Ishikawa (cell line): ENCODE results near the gene PTPRO.

Experiments used
- CREB1 ChIP-seq: IDR thresholded peaks from 2 replicates; pipeline ENCODE4 v1.6.1; 2012; ENCODE audit warnings: low read depth
- EGR1 ChIP-seq: IDR thresholded peaks from 2 replicates; pipeline ENCODE4 v1.6.1; 2012
- EP300 ChIP-seq: IDR thresholded peaks from 2 replicates; pipeline ENCODE4 v1.6.1; 2012; ENCODE audit warnings: borderline replicate concordance
- RAD21 ChIP-seq: IDR thresholded peaks from 2 replicates; pipeline ENCODE4 v1.6.1; 2012; ENCODE audit warnings: low read depth
- TAF1 ChIP-seq: IDR thresholded peaks from 2 replicates; pipeline ENCODE4 v1.6.1; 2012; ENCODE audit warnings: low read depth, mild to moderate bottlenecking
- TCF12 ChIP-seq: IDR thresholded peaks from 2 replicates; pipeline ENCODE4 v1.6.1; 2012; ENCODE audit warnings: low read depth
- USF1 ChIP-seq: IDR thresholded peaks from 2 replicates; pipeline ENCODE4 v1.6.1; 2012
- YY1 ChIP-seq: IDR thresholded peaks from 2 replicates; pipeline ENCODE4 v1.6.1; 2012; ENCODE audit warnings: low read depth
- TF ChIP-seq, protein P1 (sequence below): IDR thresholded peaks from 2 replicates; pipeline ENCODE4 v1.6.1; 2012; ENCODE audit warnings: low read depth, mild to moderate bottlenecking

DNA sequence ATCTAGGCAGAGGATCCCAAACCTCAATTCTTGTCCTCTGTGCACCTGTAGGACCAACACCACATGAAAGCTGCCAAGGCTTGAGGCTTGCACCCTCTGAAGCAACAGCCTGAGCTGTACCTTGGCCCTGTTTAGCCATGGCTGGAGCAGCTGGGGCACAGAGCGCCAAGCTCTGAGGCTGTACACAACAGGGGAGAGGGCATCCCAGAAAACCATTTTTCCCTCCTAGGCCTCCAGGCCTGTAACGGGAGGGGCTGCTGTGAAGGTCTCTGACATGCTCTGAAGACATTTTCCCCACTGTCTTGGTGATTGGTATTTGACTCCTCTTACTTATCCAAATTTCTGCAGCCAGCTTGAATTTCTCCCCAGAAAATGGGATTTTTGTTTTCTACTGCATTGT is 22.4 kb upstream of the PTPRO start:
- TF ChIP-seq TAF1 (no peak), EGR1 (no peak), USF1 (no peak), EP300 (no peak), YY1 (no peak), TCF12 (no peak), RAD21 (no peak), CREB1 (no peak)
- TF ChIP-seq, protein P1, sequence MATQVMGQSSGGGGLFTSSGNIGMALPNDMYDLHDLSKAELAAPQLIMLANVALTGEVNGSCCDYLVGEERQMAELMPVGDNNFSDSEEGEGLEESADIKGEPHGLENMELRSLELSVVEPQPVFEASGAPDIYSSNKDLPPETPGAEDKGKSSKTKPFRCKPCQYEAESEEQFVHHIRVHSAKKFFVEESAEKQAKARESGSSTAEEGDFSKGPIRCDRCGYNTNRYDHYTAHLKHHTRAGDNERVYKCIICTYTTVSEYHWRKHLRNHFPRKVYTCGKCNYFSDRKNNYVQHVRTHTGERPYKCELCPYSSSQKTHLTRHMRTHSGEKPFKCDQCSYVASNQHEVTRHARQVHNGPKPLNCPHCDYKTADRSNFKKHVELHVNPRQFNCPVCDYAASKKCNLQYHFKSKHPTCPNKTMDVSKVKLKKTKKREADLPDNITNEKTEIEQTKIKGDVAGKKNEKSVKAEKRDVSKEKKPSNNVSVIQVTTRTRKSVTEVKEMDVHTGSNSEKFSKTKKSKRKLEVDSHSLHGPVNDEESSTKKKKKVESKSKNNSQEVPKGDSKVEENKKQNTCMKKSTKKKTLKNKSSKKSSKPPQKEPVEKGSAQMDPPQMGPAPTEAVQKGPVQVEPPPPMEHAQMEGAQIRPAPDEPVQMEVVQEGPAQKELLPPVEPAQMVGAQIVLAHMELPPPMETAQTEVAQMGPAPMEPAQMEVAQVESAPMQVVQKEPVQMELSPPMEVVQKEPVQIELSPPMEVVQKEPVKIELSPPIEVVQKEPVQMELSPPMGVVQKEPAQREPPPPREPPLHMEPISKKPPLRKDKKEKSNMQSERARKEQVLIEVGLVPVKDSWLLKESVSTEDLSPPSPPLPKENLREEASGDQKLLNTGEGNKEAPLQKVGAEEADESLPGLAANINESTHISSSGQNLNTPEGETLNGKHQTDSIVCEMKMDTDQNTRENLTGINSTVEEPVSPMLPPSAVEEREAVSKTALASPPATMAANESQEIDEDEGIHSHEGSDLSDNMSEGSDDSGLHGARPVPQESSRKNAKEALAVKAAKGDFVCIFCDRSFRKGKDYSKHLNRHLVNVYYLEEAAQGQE = no peak
